Progenitor cell of endocrine pancreas (in vitro differentiated cells): ENCODE measurements around the gene FAM78A. TPM values are rescaled to one million over a fixed set of nuclear protein-coding genes. Genes with fewer than 3 reads are reported as not detected.

Experiments
- DNase-seq: peaks from one replicate; pipeline ENCODE4 v3.0.0; 2021; ENCODE audit warnings: low spot score; ENCODE audit not compliant: unreplicated experiment
- H3K27ac Mint-ChIP-seq: 2 replicates; pipeline ENCODE4 v1.8.0; 2021; ENCODE audit warnings: mild to moderate bottlenecking, moderate library complexity, mixed read lengths
- H3K27me3 Mint-ChIP-seq: 2 replicates; pipeline ENCODE4 v1.8.0; 2021; ENCODE audit warnings: mixed read lengths
- H3K36me3 Mint-ChIP-seq: 2 replicates; pipeline ENCODE4 v1.8.0; 2022; ENCODE audit warnings: mixed read lengths; ENCODE audit not compliant: insufficient read depth
- H3K4me1 Mint-ChIP-seq: 2 replicates; pipeline ENCODE4 v1.8.0; 2021; ENCODE audit warnings: low read depth, mixed read lengths
- H3K4me3 Mint-ChIP-seq: 2 replicates; pipeline ENCODE4 v1.8.0; 2021; ENCODE audit warnings: low read depth, mild to moderate bottlenecking, moderate library complexity, mixed read lengths
- H3K9me3 Mint-ChIP-seq: 2 replicates; pipeline ENCODE4 v1.8.0; 2021; ENCODE audit warnings: low read depth, mixed read lengths
- total RNA-seq: library from RNA; stranded (reverse); gene quantifications from 2 replicates; pipeline ENCODE4 v1.2.1, GENCODE V29; 2021
- TF ChIP-seq, protein P1 (sequence below): fragments of 200-600 bp; sonication (generic); IDR thresholded peaks from one replicate; pipeline ENCODE4 v1.5.0; 2021; ENCODE audit warnings: antibody characterized with exemption, mild to moderate bottlenecking; ENCODE audit not compliant: unreplicated experiment

The FAM78A gene
- total RNA-seq, 1 donor from 2014 or later = 2.0 TPM

GRCh38 chr9:131318231-131319085 lies 42.1 kb upstream of the FAM78A start:
- H3K27ac Mint-ChIP-seq = no peak overlapping the region
- DNase-seq = no peak
- H3K9me3 Mint-ChIP-seq = no peaks in the 10 kb centered on the region
- no peaks in the 10 kb centered on the region for H3K36me3 Mint-ChIP-seq
- H3K4me3 Mint-ChIP-seq = no peak overlapping the region
- TF ChIP-seq, protein P1, sequence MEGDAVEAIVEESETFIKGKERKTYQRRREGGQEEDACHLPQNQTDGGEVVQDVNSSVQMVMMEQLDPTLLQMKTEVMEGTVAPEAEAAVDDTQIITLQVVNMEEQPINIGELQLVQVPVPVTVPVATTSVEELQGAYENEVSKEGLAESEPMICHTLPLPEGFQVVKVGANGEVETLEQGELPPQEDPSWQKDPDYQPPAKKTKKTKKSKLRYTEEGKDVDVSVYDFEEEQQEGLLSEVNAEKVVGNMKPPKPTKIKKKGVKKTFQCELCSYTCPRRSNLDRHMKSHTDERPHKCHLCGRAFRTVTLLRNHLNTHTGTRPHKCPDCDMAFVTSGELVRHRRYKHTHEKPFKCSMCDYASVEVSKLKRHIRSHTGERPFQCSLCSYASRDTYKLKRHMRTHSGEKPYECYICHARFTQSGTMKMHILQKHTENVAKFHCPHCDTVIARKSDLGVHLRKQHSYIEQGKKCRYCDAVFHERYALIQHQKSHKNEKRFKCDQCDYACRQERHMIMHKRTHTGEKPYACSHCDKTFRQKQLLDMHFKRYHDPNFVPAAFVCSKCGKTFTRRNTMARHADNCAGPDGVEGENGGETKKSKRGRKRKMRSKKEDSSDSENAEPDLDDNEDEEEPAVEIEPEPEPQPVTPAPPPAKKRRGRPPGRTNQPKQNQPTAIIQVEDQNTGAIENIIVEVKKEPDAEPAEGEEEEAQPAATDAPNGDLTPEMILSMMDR = no peak
- no peaks in the 10 kb centered on the region for H3K4me1 Mint-ChIP-seq
- peaks cover 2% of the 10 kb centered on the region for H3K27me3 Mint-ChIP-seq

GRCh38 chr9:131312822-131313770 lies 36.8 kb upstream of the FAM78A start:
- DNase-seq = no peak
- Mint-ChIP-seq H3K27me3 (peaks cover 7% of the 10 kb centered on the region), H3K9me3 (no peaks in the 10 kb centered on the region), H3K4me3 (no peak overlapping the region), H3K36me3 (no peaks in the 10 kb centered on the region), H3K4me1 (no peaks in the 10 kb centered on the region), H3K27ac (peak overlapping the region; percentile 17)
- TF ChIP-seq, protein P1 = no peak

DNA sequence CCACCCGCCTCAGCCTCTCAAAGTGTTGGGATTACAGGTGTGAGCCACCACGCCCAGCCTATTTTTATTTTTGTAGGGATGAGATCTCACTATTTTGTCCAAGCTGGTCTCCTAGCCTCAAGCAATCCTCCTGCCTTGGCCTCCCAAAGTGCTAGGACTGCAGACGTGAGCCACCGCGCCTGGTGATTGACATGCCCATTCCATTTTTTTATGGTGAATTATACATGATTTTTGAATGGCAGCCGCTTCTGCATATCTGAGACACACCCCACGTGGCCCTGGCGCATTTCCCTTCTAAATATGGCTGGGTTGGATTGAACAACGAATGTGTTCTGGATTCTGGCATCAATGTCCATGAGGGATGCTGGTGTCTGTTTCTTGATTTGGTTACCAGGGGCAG lies 35.9 kb upstream of the FAM78A start:
- peaks cover 7% of the 10 kb centered on the region for H3K27me3 Mint-ChIP-seq
- H3K27ac Mint-ChIP-seq = no peak overlapping the region
- H3K4me1 Mint-ChIP-seq = no peaks in the 10 kb centered on the region
- H3K36me3 Mint-ChIP-seq = no peaks in the 10 kb centered on the region
- TF ChIP-seq, protein P1 = no peak
- no peak overlapping the region for H3K4me3 Mint-ChIP-seq
- DNase-seq = no peak
- no peaks in the 10 kb centered on the region for H3K9me3 Mint-ChIP-seq

DNA sequence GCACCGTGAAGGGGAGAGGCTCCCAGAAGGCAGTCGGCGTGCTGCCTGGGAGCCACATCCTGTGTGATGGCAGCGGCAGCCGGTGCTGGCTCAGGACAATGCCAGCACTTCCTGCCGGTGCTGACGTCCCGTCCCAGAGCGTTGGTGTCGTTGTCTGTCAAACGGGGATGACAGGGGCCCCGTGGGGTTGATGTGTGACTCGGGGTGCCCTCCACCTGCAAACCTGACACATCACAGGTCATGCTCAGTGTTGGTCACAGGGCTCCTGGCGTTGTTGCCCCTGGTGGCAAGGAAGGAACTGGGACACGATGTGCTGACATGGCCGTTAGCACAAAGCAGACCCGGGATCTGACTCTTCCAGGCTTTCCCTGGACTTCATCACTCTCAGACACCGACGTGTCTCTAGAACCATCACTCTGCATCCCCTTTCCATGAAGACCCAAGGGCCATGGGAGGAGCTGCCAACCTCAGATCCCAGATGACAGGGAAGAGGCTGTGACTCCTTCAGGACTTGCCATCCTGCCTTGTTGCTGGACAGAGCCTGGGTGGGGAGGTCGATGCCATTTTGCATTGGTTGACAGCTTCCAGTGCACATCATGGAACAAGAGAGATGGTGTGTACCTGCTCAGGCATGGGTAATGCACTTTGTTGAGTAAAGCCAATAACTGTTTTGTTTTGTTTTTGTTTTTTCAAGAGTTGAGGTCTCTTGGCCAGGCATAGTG lies 34.7 kb upstream of the FAM78A start:
- Mint-ChIP-seq H3K4me3 (no peak overlapping the region), H3K4me1 (no peaks in the 10 kb centered on the region), H3K36me3 (no peaks in the 10 kb centered on the region), H3K9me3 (no peaks in the 10 kb centered on the region), H3K27ac (no peak overlapping the region), H3K27me3 (peaks cover 6% of the 10 kb centered on the region)
- DNase-seq = no peak
- TF ChIP-seq, protein P1 = no peak
